Mucosa of descending colon (tissue), 3 donors: ENCODE measurements around the gene PBX3. TPM values are rescaled to one million over a fixed set of nuclear protein-coding genes. Genes with fewer than 3 reads are reported as not detected.

Experiments
- ATAC-seq: fragments of 200-7000 bp; cut with Tn5 transposase; one replicate; pipeline ENCODE4 v1.9.1; 2020; ENCODE audit warnings: mild to moderate bottlenecking, moderate library complexity
- DNase-seq, 3 donors: peaks; one replicate each; pipeline ENCODE4 v3.0.0-alpha.2; 2020
- H3K36me3 ChIP-seq: fragments of 200-600 bp; one replicate; pipeline ENCODE4 v1.8.0; 2021; ENCODE audit warnings: low read depth, mild to moderate bottlenecking
- H3K4me1 ChIP-seq: fragments of 200-600 bp; one replicate; pipeline ENCODE4 v1.8.0; 2021; ENCODE audit warnings: low read depth, mild to moderate bottlenecking
- H3K4me3 ChIP-seq: fragments of 200-600 bp; one replicate; pipeline ENCODE4 v1.8.0; 2021; ENCODE audit warnings: mild to moderate bottlenecking
- H3K9me3 ChIP-seq: fragments of 200-600 bp; one replicate; pipeline ENCODE4 v1.8.0; 2021; ENCODE audit warnings: mild to moderate bottlenecking
- CTCF ChIP-seq: fragments of 200-600 bp; IDR thresholded peaks from one replicate; pipeline ENCODE4 v1.8.0; 2022; ENCODE audit warnings: antibody characterized with exemption, mild to moderate bottlenecking
- intact Hi-C, 2 donors: fragments of 100-400 bp; cut with DNase I in 1 of 2; cut with micrococcal nuclease in 1 of 2; formaldehyde crosslinking; loops; one replicate each; pipeline versions ENCODE4 v1.11.0 to v1.11.1; 2022; cut with DNase I, micrococcal nuclease
- total RNA-seq, 3 donors: library from RNA; stranded (reverse); fragmentation: NEBNext Ultra II Directional in 2 of 3; extraction: Animal tissue kit (Norgen Biotek cat#: 25700) in 2 of 3; gene quantifications; one replicate each; pipeline versions ENCODE4 v1.2.1 to v1.2.4, GENCODE V29; 2021 to 2023
- donor health status: DM: no; HTN: no; CAD: no; lungs with moderate emphysema.
- donor health status: DM: no; HTN: no; CAD: no.
- donor health status: DM: no; HTN: yes; CAD: no.

The PBX3 gene
- total RNA-seq, 3 donors from 2014 or later = 11.7 to 71.7 (median 17.4) TPM

- no peaks in the 10 kb centered on the region for H3K36me3 ChIP-seq
- intact Hi-C loops = no loop called here
- H3K9me3 ChIP-seq = no peaks in the 10 kb centered on the region
- DNase-seq (peak in 1 of 3 donors; percentile 19), ATAC-seq (no peak)
- H3K4me1 ChIP-seq = no peaks in the 10 kb centered on the region
- H3K4me3 ChIP-seq = no peak overlapping the region
- no peak for TF ChIP-seq CTCF
Measured at GRCh38 chr9:125992557-125992956, 245.4 kb downstream of the PBX3 start.

- Histone ChIP-seq H3K4me1 (no peaks in the 10 kb centered on the region), H3K4me3 (no peak overlapping the region), H3K9me3 (no peaks in the 10 kb centered on the region), H3K36me3 (no peaks in the 10 kb centered on the region)
- no peak for ATAC-seq
- no peak for TF ChIP-seq CTCF
- intact Hi-C loops = no loop called here
- DNase-seq = peak in 1 of 3 donors; percentile 12
Measured at GRCh38 chr9:125993466-125993865, 246.3 kb downstream of the PBX3 start.

- no peaks in the 10 kb centered on the region for H3K36me3 ChIP-seq
- H3K4me3 ChIP-seq = no peak overlapping the region
- H3K4me1 ChIP-seq = no peaks in the 10 kb centered on the region
- ATAC-seq (no peak), DNase-seq (peak in 1 of 3 donors; percentile 27)
- intact Hi-C loops = no loop called here
- no peak for TF ChIP-seq CTCF
- H3K9me3 ChIP-seq = no peaks in the 10 kb centered on the region
Measured at GRCh38 chr9:125994066-125994943, 247.1 kb downstream of the PBX3 start.

GRCh38 chr9:125995006-125995405 lies 247.8 kb downstream of the PBX3 start:
- intact Hi-C loops = no loop called here

GRCh38 chr9:125995706-125996105 lies 248.5 kb downstream of the PBX3 start:
- TF ChIP-seq CTCF = no peak
- H3K36me3 ChIP-seq = no peaks in the 10 kb centered on the region
- ATAC-seq (no peak), DNase-seq (peak in 1 of 3 donors; percentile 7)
- intact Hi-C loops = no loop called here
- H3K4me3 ChIP-seq = no peak overlapping the region
- no peaks in the 10 kb centered on the region for H3K4me1 ChIP-seq
- no peaks in the 10 kb centered on the region for H3K9me3 ChIP-seq

More at GRCh38 chr9:125995006-125995405, 247.8 kb downstream of the PBX3 start:
- Histone ChIP-seq H3K4me3 (no peak overlapping the region), H3K36me3 (no peaks in the 10 kb centered on the region), H3K9me3 (no peaks in the 10 kb centered on the region), H3K4me1 (no peaks in the 10 kb centered on the region)
- no peak for TF ChIP-seq CTCF
- ATAC-seq (no peak), DNase-seq (peak in 1 of 3 donors; percentile 15)
